Skeletal muscle cell (primary cell): ENCODE results near the gene DAZAP2.
"Not testable (repeated sequence)": the region's sequence is repeated elsewhere in the genome, so short reads cannot be mapped to it uniquely, and the experiment has no call there.

Experiments used
- DNase-seq: peaks from one replicate; pipeline ENCODE4 v3.0.0-alpha.2; 2010; ENCODE audit warnings: low read depth
- H3K4me3 ChIP-seq: 2 replicates; pipeline ENCODE4 v1.5.1; 2011; ENCODE audit warnings: low read depth, mild to moderate bottlenecking, control low read depth, low read length, moderate library complexity

Gene DAZAP2

DNA sequence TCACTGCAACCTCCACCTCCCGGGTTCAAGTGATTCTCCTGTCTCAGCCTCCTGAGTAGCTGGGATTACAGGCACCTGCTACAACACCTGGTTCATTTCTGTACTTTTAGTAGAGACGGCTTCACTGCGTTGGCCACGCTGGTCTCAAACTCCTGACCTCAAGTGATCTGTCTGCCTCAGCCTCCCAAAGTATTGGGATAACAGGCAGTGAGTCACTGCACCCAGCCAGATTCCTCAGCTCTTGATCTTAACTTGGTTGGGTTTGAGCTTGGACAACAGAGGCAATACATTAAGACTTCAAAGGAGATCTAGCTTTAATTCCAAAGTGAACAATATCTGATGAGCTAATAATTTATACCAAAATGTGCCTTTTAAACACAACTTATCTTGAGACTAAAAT lies 5.6 kb downstream of the DAZAP2 start:
- DNase-seq, result no peak

GRCh38 chr12:51245476-51246253 lies 7.0 kb downstream of the DAZAP2 start:
- DNase-seq, result no peak
- H3K4me3 ChIP-seq, result no peak overlapping the region

More for the DNA sequence above, 5.6 kb downstream of the DAZAP2 start:
- H3K4me3 ChIP-seq, result no peak overlapping the region

DNA sequence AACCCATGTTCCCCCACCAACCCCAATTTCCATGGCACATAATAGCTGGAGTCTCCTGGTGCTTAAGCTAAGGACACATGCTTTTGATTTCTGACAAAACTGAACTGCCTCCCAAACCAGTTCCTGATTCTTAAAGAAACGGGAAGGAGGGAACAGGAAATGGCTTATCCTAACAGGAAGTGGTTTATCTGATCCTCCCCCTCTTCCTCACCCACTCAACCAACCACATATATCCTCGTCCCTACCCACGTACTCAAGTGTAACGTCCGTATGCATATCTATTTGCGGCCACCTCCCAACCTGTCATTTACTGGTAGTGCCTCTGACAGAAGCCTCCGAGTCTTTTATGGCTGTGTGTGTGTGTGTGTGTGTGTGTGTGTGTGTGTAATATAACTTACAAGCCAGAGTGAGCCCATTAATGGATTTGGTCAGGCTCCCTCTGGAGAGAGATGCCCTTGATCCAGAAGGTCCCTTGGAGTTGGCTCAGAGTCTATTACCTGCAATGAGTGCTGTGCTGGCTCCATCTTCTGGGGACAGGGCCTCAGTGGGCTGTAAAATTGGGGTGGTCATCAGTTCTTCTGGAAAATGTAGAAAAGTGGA lies 7.7 kb downstream of the DAZAP2 start:
- no peak for DNase-seq
- no peak overlapping the region for H3K4me3 ChIP-seq

GRCh38 chr12:51247523-51248206 lies 9.0 kb downstream of the DAZAP2 start:
- H3K4me3 ChIP-seq, result no peak overlapping the region
- DNase-seq, result no peak

GRCh38 chr12:51253276-51253675 lies 14.7 kb downstream of the DAZAP2 start:
- H3K4me3 ChIP-seq, result no peak overlapping the region
- no peak for DNase-seq

- no peak for DNase-seq
- H3K4me3 ChIP-seq, result no peak overlapping the region
Observed at GRCh38 chr12:51254536-51254935, 15.9 kb downstream of the DAZAP2 start.

GRCh38 chr12:51259600-51259999 lies 21.0 kb downstream of the DAZAP2 start:
- H3K4me3 ChIP-seq, DNase-seq: not testable (repeated sequence)

DNA sequence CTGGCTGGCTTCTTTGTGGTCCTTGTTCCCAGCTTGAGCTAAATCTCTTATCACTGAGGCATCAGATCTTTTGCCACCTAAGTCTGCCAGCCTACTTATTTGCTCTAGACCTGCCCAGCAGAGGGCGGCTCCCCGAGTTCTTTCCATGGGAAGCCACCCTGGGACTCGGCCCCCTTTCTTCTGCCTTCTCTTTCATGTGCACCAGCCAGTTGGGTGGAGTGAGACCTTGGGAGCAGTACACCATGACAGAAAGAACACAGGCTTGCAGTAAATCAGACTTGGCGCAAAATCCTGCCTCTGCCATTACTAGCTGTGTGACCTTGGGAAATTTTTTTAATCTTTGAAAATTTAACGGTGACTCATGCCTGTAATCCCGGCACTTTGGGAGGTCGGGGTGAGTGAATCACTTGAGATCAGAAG lies 24.1 kb downstream of the DAZAP2 start:
- H3K4me3 ChIP-seq, result no peak overlapping the region
- no peak for DNase-seq

GRCh38 chr12:51263341-51263740 lies 24.7 kb downstream of the DAZAP2 start:
- H3K4me3 ChIP-seq, result no peak overlapping the region
- no peak for DNase-seq

DNA sequence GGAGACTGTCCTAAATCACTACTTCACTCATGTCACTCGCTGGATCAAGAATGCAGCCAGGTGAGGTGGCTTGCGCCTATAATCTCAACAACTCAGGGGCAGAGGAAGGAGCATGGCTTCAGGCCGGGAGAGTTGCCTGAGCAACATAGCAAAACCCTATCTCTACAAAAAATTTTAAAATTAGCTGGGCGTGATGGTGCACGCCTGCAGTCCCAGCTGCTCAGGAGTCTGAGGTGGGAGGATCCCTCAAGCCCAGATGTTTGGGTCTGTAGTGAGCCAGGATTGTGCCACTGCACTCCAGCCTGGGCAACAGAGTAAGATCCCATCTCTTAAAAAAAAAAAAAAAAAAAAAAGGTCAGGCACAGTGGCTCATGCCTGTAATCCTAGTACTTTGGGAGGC lies 25.7 kb downstream of the DAZAP2 start:
- no peak overlapping the region for H3K4me3 ChIP-seq
- no peak for DNase-seq

DNA sequence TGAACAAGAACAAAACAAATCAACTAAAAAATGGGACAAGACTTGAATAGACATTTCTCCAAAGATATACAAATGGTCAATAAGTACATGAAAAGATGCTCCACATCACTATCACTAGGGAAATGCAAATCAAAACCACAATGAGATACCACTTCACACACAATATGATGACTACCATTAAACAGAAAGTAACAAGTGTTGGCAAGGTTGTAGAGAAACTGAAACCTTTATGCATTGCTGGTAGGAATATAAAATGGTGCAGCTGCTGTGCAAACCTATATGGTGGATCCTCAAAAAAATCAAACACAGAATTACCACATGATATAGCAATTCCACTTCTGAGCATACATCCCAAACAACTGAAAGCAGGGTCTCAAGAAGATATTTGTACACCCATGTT lies 26.4 kb downstream of the DAZAP2 start:
- no peak for DNase-seq

GRCh38 chr12:51269174-51270066 lies 30.8 kb downstream of the DAZAP2 start:
- peak overlapping the region; percentile 74 for H3K4me3 ChIP-seq
- no peak for DNase-seq

More for the DNA sequence above, 26.4 kb downstream of the DAZAP2 start:
- H3K4me3 ChIP-seq, result no peak overlapping the region

DNA sequence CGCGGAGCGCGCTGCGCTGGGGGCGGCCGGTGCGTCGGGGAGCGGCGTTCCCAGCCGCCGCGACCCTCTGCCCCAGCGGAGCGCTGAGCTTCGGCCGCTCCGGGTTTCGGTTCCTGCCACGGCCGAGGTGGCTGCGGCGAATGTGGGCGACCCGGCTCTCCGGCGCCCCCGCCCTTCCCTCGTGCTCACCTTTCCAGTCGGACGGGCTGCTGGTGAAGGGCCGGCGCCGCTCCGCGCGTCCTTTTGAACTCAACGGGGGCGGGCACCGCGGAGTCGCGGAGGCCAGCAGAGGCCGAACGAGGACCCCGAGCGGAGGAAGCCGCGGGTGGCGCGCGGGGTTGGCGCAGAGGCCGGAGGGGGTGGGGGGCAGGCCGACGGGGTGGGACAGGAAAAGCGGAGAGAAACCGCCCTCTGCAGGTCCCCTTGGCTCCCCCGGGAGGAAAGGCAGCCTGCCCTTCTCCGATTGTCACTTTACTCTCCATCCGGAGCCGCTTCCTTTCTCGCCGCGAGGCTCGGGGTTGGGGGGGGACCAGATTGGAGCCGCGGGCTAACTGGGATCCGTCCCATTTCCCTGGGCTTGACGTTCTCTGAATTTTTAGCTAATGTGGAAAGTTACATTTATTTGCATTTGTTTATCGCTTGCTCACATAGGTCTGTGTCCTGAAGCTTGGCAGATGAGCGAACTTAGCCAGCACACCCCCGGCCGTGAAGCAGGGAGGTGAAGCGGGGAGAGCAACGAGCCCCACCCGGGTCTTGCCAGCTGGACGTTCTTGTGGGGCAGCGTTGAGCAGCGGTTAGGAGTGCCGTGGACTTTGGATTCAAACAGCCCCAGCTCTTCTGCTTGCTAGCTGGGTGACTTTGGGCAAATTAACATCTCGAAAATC lies 31.7 kb downstream of the DAZAP2 start, which contains the start of gene SMAGP:
Gene SMAGP, minus strand, starts transcription at position 349 of the 884 bp plus-strand sequence. CDS start 1,137 bp downstream, outside the sequence.
- peak within 1 kb of the TSS; percentile 74 for H3K4me3 ChIP-seq
- DNase-seq, result no peak

- H3K4me3 ChIP-seq, result peak overlapping the region; percentile 74
- DNase-seq, result peak; percentile 43
Observed at GRCh38 chr12:51270951-51271518, 32.4 kb downstream of the DAZAP2 start.

- not testable (repeated sequence) for DNase-seq, H3K4me3 ChIP-seq
Observed at GRCh38 chr12:51272810-51273209, 34.2 kb downstream of the DAZAP2 start.

DNA sequence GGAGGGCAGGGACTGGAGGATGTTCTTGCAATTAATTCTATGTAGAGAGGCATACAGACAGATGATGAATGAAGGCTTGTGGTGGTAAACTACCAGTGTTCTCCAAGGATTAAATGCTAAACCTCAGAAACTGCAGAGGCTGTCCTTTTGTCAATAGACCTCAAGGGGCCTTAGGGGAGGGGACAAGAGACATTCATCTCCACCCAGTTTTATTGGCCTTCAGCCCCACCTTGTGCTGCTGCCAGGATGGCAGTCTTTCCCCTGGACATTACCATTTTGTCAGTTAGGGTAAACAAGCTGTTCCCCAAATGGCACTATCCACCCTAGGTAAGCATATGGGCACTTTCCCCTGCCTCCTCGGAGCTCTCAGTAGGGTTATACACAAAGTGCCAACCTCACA lies 36.5 kb downstream of the DAZAP2 start:
- no peak overlapping the region for H3K4me3 ChIP-seq
- DNase-seq, result no peak

DNA sequence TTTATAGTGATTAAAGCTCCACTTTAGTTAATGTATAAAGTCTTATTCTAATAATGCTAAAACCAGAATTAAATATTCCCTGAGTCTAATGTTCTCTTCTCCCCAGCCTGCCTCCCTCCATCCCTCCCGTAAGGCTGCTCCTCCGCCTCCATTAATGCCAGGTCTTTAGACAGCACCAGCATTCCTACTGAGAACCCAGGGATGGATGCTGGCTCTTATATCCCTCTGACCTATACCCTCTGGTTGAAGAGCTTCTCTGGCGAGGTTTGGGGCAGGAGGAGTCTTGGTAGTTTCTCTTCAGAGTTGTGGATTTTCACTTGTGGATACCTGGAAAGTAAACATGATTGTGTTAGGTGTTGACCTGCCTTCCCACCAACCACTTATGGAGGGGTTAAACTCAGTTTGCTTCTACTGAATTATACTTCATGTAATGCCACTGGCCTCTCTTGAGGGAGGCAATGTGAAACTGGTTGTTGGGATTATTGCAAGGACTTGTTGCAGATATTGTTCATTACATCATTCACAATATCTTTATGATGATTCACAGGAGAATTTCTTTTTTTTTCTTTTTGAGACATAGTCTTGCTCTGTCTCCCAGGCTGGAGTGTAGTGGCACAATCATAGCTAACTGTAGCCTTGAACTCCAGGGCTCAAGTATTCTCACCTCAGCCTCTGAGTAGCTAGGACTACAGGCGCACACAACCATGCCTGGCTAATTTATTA lies 42.7 kb downstream of the DAZAP2 start:
- no peak for DNase-seq
- H3K4me3 ChIP-seq, result no peak overlapping the region

GRCh38 chr12:51285843-51286242 lies 47.2 kb downstream of the DAZAP2 start:
- H3K4me3 ChIP-seq, result no peak overlapping the region
- DNase-seq, result no peak
